GM18505 (cell line): ENCODE data around the gene HTRA1.

Source experiments
- ATAC-seq: cut with Tn5 transposase; IDR thresholded peaks from one replicate; pipeline ENCODE4 v1.9.1; 2021; ENCODE audit not compliant: unreplicated experiment
- POLR2A ChIP-seq: IDR thresholded peaks from 4 replicates; pipeline ENCODE4 v1.6.1; 2011; ENCODE audit warnings: borderline replicate concordance; ENCODE audit not compliant: insufficient read depth, insufficient read length; ENCODE audit errors: extremely low read depth

HTRA1 gene

GRCh38 chr10:122461729-122462532 lies 578 bp downstream of the HTRA1 start:
- no peak for TF ChIP-seq POLR2A
- no peak for ATAC-seq

DNA sequence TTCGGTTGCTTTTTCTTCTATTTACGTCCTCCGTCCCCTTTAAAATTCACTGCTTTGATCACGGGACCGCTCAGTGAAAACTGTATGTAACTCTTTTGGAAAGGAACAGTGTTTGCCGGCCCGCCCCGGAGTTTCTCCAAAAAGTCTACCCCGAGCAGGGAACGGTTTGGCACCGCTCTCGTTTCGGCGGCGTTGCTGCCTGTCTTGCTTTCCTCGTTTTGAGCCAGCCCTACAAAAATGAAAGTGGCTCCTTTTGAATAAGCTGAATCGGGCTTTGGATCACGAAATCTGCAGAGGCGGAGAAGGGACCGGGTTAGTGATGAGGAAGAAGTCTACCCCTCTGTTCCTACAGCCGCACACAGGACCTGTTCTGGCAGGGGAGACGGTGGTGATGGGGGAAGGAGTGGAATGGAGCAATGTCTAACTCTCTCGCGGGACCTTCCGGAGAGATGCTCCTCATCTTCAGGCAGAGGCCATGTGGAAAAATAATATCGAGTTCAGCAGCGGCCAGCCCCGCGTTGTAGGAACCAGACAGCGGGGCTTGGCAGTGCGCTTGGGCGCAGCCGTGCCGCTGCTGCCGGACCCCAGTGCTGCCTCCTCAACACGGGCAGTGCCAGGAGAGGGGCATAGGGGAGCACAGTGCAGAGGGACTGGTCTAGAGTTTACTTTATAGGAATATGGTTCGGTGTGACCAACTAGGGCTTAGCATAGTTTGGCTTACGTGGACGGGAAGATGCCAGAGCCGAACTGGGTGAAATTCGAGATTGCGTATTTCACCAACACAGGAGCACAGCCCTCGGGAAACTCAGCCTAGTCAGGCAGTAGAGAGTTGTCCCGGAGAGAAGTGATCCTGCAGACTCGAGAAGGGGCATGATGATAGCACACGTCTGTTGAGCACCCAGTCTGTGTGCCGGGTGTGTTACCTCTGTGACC lies 1.4 kb downstream of the HTRA1 start:
- TF ChIP-seq POLR2A, result no peak
- no peak for ATAC-seq

GRCh38 chr10:122463466-122464249 lies 2.3 kb downstream of the HTRA1 start:
- no peak for TF ChIP-seq POLR2A
- no peak for ATAC-seq

DNA sequence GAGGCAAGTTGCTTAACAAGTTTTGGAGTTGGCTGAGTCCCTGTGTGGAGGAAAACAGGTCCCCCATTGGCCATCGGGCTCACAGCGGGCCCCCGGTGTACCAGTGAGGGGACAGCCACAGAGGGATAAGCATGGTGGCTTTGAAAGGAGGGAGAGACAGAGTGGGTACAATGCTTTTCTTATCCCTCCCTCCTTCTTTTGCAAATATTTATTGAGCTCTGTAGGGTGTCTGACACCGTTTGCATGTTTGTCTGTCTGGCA lies 2.8 kb downstream of the HTRA1 start:
- ATAC-seq, result no peak

GRCh38 chr10:122464586-122464985 lies 3.2 kb downstream of the HTRA1 start:
- ATAC-seq, result no peak
- no peak for TF ChIP-seq POLR2A

More for the DNA sequence above, 2.8 kb downstream of the HTRA1 start:
- no peak for TF ChIP-seq POLR2A

DNA sequence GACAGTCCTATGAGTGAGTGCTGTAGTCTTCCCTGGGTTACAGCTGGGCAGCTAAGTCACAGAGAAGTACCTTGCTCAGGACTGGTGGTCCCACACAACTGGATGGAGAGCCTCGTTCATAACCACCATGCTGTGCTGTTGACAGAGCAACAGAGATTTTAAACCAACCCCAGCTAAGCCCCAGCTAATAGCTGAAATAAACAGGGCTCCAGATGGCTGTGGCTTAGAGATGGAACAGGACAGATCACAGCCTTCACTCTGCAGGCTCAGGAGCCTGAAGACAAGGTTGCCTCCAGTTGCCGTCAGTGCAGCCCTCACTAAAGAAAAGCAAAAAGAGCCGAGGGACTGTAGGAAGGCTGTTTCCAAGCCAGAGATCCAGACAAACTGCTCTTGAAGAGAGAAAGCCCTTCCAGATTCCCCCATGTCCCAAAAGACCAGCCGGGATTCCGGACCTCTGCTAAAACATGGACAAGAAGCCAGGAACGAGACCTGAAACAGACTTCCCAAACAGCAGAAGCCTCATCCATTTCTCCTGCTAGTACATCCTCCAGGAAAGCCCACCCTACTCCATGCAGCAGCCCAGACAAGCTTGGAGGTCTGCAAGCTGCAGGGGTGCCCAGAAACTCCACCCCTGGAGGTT lies 4.2 kb downstream of the HTRA1 start:
- no peak for TF ChIP-seq POLR2A
- no peak for ATAC-seq

DNA sequence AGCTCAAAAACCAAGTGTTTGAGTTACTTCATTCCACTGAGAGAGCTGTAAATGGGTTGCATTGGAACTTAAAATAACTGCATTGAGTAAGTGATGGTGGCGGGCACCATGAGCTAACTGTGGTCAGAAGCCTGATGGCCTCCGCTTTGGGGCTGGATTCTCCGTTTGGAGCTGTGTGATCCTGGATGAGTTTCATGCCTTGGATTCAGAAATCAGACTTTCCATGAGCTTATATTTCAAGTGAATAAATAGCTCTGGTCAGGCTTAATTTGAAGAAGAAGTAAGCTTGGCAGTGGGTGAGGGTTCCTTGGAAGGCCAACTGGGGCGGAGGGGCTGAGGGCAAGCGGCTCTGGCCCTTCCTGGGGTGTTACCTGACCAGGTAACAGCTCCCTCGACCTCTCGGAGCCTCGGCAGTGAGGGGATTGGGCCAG lies 5.6 kb downstream of the HTRA1 start:
- TF ChIP-seq POLR2A, result no peak
- ATAC-seq, result no peak

GRCh38 chr10:122467701-122468100 lies 6.3 kb downstream of the HTRA1 start:
- TF ChIP-seq POLR2A, result no peak
- no peak for ATAC-seq

DNA sequence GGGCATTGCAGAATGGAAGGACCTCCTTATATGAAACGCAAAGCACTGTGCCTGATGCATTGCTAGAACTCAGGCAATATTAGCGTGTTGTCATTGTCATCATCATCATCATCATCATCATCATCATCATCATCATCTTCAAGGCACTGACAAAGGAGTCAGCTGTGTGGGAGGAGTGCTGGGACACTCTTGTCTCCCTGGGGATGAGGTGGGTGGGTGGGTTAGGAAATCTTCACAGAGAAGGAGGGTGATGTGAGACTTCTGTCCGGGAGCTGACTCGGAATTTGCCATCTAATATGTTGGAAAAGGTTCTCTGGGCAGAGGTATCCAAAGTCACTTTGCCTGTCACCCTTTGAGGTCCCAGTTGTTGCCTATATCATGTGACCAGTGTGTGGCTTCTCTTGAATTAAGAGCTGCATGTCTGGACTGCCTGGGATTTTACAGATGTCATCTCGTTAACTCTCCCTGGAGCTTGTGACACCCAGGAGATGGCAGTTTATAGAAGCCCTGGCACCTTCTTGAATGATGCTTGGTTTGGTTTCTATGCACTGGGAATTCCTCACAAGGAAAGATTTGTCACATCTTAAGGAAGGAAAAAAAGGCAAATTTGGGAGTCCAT lies 7.1 kb downstream of the HTRA1 start:
- no peak for ATAC-seq
- no peak for TF ChIP-seq POLR2A

DNA sequence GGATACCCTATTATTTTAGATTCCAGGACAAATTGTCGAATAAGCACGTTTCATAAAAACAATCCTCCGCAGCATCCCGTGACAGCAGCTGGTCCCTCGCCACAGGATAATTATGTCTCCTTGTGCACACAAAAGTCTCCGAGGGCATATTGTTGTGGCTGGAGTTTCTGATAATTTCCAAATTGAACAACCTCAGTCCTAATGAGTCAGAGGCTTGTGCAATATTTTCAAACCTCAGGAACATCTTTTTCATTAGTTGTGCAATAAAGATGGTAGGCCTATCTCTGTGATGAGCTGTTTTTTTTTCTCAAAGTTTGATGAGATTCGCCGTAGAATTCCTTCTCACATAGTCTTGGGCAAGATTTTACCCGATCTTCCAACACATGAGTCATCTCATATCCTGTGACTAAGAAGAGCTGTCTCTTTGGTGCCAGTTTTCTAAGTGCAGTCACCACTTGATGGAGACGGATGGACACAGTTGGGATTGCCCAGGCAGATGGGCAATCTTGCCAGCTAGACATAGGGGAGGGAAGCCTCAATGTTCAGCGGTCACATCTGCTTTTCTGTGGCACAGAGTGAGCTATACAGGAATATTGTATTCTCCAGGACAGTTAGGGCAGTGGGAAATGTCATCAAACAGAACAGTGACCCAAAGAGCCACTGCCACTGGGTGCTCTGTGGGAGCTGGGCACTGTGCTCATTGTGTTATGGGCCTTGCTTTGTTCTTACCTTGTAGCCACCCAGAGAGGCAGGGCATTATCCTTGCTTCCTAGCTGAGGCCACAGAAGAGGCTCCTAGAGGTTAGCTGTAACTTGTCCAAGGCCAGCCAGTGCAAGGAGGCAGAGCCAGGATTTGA lies 7.8 kb downstream of the HTRA1 start:
- TF ChIP-seq POLR2A, result no peak
- no peak for ATAC-seq

DNA sequence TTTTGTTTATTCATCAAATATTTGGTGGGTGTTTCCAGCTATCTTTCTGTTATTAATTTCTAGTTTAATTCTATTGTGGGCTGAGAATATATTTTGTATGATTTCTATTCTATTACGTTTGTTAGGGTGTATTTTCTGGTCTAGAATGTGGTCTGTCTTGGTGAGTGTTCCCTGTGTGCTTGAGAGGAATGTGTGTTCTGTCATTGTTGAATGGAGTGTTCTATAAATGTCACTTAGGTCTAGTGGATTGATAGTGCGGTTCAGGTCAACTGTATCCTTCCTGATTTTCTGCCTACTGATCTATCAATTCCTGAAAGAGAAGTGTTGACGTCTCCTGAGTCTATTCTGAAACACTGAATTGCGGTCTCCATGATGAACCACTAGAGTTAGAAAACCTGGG lies 8.5 kb downstream of the HTRA1 start:
- ATAC-seq, result no peak

More for the DNA sequence above, 8.5 kb downstream of the HTRA1 start:
- no peak for TF ChIP-seq POLR2A
